NB4 (cell line): Measurements from ENCODE around the gene TRAF3IP3.

Source experiments
- CTCF ChIP-seq: IDR thresholded peaks from one replicate; pipeline ENCODE4 v1.5.1; 2012; ENCODE audit warnings: low read depth, low read length
- MAX ChIP-seq: IDR thresholded peaks from 2 replicates; pipeline ENCODE4 v1.6.1; 2011; ENCODE audit warnings: low read depth, low read length
- MYC ChIP-seq: IDR thresholded peaks from 2 replicates; pipeline ENCODE4 v1.6.1; 2011; ENCODE audit warnings: low read depth, low read length
- POLR2A ChIP-seq: IDR thresholded peaks from 2 replicates; pipeline ENCODE4 v1.6.1; 2011; ENCODE audit warnings: mild to moderate bottlenecking; ENCODE audit not compliant: insufficient read length; ENCODE audit errors: extremely low read depth

GRCh38 chr1:209729436-209729835 is 26.4 kb upstream of the TRAF3IP3 start:
- no peak for TF ChIP-seq POLR2A
- TF ChIP-seq CTCF: no peak
- no peak for TF ChIP-seq MAX
- TF ChIP-seq MYC: no peak
